ENCODE data around the gene TANGO6.

The TANGO6 gene

GRCh38 chr16:68866933-68867332 is 23.6 kb downstream of the TANGO6 start:
- no peak for DNase-seq (ENCODE audit: low read depth)

DNA sequence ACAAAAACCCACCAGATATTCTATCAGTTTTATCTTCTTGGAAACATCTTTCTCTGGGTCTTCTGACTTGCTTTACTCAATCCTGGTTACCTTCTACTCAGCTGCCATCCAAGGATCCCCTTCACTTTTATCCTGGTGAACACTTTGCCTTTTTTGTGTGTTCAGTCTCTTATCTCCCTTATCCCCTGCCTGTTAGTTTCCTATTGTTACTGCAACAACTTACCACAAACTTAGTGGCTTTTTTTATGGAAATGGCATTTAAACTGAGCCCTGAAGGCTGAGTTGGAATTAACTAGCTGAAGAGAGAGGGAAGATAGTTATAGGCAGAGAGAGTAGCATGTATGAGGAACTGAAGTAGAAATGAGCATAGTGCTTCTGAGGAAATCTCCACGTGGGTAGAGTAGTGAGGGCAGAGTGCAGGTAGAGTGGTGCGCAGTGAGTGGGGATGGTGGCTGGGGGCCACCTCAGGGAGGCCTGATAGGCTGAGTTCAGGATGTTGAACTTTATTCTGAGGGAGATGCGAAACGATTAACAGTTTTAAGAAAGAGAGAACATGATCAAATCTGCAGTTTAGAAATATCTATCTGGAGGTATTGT is 26.3 kb downstream of the TANGO6 start:
- no peak for DNase-seq (ENCODE audit: low read depth)

DNA sequence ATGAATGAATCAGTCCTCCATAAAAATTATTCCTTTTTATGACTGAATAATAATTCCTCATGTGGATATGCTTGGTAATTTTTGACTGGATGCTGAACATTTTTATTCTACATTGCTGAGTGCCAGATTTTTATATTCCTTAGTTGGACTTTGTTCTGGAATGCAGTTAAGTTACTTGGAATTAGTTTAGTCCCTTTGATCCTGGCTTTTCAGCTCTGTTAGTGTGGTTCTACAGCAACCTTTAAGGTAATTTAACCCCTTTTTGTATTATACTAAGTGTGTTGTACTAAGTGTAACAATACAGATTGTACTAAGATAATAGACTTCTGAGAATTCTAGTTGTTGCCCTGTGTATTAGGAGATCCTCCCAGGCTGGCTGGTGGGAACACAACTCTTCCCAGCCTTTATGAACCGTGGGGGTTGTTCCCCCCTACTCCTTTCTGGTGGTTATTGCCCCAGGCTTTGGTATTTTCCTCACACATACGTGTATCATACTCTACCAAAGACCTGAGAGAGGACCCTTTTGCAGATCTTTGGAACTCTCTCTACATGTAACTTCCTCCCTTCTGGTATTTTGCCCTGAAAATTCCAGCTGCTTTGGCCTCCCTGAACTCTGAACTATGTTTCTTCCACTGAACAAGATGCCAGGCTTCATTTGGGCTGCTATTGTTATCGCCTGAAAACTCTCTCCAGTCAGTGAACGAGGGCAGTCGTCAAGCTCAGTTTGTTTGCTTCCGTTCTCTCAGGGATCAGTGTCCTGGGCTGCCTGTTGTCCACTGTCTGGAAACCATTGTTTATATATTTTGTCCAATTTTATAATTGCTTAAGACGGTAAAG is 30.5 kb downstream of the TANGO6 start:
- no peak for DNase-seq (ENCODE audit: low read depth)

DNA sequence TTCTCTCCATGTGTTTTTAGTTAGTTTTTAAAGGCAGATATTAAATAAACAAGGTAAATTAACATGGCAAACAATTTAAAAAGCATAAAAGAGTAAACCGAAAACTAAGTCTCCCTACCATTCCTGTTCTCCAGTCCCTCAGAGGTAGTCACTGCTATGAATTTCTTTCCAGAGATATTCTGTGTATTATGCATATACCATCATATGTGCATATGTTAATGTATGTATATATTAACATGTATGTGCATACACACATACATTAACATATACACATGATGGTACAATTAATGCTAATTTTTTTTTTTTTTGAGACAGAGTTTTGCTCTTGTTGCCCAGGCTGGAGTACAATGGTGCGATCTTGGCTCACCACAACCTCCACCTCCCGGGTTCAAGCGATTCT is 32.5 kb downstream of the TANGO6 start:
- no peak for DNase-seq (ENCODE audit: low read depth)

GRCh38 chr16:68883685-68884084 is 40.4 kb downstream of the TANGO6 start:
- DNase-seq (ENCODE audit: low read depth), result no peak

DNA sequence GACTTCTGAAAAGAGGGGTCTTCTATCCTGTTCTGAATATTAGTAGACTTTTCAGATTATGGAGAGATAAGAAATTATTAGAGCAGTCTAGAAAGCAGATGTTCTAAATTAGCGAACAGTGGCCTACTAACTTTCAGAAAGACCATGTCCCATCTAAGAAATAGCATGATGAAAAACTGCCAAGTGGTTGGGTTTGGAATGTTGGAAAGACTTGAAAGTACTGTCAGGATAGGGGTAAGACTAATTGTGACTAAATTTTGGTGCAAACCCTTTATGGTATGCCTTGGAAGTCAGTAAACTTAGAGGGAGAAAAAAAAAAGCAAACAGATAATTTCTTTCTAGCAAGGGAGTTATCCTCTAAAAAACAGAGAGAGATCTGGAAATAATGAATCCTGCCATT is 41.1 kb downstream of the TANGO6 start:
- no peak for DNase-seq (ENCODE audit: low read depth)

- no peak for DNase-seq (ENCODE audit: low read depth)
Measured at GRCh38 chr16:68884861-68885720, 41.8 kb downstream of the TANGO6 start.

- no peak for DNase-seq (ENCODE audit: low read depth)
Measured at GRCh38 chr16:68887107-68887506, 43.8 kb downstream of the TANGO6 start.

- peak; percentile 2 for DNase-seq (ENCODE audit: low read depth)
Measured at GRCh38 chr16:68889508-68890150, 46.3 kb downstream of the TANGO6 start.

DNA sequence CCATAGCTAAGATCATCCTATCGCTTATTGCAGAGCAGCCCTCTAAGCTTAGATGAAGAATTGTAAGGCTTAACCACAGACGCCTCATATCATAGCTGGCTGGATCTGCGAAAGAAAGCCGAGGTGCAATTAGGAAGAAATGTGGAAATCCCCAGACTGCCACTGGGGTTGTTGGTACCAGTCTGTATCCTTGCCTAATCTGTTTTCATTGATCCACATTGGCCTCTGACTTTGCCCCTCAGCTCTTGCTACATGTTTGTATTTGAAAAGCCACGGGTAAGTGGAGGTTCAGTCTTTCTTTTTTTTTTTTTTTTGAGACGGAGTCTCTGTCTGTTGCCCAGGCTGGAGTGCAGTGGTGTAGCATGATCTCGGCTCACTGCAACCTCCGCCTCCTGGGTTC is 48.9 kb downstream of the TANGO6 start:
- DNase-seq (ENCODE audit: low read depth), result no peak

DNA sequence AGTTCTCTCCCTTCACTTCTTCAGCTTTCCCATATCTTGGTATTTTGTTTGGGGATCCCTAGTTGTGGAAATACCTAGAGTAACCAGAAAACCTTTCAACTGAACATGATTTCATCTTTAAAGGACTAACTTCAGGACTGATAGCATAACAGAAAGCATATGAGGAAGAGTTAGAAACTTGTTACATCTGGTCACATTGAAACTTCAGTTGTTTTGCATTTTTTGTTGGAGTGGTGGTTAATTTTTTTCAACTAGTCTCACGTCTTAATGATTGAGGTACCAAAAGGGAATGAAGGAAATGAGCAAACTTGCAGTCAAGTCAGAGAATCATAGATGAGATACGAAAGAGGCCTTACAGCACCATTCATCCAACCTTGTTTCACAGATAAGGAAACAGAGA is 49.6 kb downstream of the TANGO6 start:
- no peak for DNase-seq (ENCODE audit: low read depth)

GRCh38 chr16:68893710-68894705 is 50.7 kb downstream of the TANGO6 start:
- no peak for DNase-seq (ENCODE audit: low read depth)

DNA sequence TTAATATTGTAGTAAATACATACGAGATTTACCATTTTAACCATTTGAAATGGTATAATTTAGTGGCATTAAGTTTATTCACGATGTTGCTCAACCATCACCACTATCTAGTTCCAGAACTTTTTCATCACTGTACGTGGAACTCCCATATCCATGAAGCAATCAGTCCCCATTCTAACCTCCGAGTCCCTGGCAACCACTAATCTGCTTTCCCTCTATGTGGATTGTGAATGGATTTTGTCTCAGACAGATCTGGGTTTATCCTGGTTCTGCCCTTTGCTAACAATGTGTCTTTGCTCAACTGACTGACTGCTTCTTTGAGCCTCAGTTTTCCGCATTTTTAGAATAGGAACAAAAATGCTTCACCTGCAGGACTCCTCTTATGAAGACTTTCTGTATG is 51.4 kb downstream of the TANGO6 start:
- DNase-seq (ENCODE audit: low read depth), result no peak

- DNase-seq (ENCODE audit: low read depth), result no peak
Measured at GRCh38 chr16:68898026-68898425, 54.7 kb downstream of the TANGO6 start.

GRCh38 chr16:68900009-68900408 is 56.7 kb downstream of the TANGO6 start:
- DNase-seq (ENCODE audit: low read depth), result no peak

DNA sequence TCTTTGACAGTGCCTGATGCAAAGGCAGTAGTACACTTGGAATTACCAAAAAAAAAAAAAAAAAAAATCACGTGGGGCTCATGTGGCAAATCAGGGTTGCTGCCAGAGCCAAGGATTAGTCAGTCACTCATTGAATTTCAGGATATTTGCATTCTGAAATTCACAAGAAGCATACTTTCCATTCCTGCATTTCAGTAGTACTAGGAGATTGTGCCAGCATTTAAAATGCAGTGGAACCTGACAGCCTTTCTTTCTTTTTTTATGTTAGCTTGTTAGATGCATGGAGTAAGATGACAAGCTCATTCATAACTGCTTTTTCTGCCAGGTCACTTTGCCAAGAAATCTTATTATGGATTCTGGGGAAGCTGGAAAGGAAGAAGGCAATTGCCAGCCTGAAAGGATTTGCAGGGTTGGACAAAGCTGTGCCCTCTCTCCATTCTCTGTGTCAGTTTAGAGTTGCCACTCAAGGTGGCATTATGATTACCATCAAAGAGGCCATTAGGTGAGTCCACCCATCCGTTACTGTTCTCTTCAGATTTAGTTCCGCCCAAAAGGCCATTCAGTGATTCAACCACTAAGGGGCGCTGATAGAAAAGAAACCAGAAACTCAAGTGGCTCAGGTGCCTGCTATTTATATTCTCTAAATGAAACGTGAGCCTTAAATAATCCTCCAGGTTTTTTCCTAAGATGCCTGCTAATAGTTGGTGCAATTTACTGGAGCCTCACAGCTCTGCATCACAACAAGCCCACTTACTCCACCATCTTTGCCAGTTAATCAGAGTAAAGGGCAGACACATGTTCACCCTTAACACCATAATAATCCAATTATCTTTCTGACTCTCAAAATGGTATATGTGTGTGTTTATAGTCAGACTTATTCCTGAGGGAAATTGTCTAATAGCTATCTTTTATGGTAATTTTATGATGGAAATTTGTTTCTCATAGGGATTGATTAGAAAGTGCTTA is 59.0 kb downstream of the TANGO6 start:
- DNase-seq (ENCODE audit: low read depth), result peak; percentile 87

DNA sequence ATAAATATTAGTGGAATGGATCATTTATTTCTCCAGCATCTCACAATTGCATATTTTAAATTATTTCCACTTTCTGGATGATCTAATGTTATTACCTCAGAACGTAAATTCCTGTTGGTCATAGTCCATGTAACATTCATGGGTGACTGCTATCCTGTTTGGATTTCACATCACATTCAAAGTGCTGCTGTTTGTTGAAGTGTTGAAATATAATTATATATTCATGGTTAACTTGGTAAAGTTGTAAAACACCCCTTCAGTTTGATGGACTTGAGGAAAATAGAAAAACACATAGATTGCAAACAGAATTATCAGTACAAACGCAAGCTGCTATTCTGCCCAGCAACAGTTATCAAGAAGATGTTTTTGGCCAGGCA is 59.6 kb downstream of the TANGO6 start:
- no peak for DNase-seq (ENCODE audit: low read depth)

DNA sequence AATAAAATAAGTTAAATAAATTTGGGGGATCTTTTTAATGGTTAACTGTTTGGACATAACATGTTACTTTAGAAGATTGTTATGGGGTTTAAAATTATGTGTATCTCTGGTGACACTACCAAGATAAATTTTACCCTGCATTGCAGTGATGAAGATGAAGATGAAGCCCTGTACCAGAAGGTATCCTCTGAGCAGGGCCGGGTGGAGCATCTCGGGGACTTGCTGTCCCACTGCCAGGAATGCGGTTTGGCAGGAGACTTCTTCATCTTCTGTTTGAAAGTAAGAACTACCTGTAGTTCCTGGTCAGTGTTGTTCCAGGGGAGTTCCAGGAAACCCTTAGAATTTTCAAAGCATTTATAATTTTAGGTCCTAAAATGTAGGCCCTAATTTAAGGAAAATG is 64.0 kb downstream of the TANGO6 start:
- no peak for DNase-seq (ENCODE audit: low read depth)

DNA sequence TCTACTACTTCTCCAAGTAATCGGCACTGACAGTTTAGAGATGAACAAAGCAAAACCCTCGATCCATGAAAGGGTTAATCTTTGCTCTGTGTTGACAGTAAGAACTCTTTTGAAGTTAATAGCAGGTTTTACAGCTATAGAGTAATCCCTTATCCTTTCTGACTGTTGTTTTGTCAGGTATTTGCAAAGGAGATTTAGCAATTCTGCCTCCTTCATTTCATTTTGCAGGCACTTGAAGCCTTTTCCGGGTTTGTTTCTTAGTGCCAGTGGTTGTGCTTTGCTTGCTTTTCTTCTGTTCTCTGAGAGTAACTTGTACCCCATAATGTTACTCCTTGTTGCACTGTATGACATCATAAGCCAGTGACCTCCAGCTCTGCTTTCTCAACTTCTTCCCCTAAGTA is 64.5 kb downstream of the TANGO6 start:
- no peak for DNase-seq (ENCODE audit: low read depth)

Measured in fibroblast of gingiva (primary cell).